ENCODE results near the gene FZD2. TPM values are rescaled to one million over a fixed set of nuclear protein-coding genes. Genes with fewer than 3 reads are reported as not detected.

The FZD2 gene
- total and polyA plus RNA-seq, 2 of the 8 experiments (the other 6 are each of a cell fraction or from before 2014, with no cell fraction given): 17.6 to 86.7 TPM

DNA sequence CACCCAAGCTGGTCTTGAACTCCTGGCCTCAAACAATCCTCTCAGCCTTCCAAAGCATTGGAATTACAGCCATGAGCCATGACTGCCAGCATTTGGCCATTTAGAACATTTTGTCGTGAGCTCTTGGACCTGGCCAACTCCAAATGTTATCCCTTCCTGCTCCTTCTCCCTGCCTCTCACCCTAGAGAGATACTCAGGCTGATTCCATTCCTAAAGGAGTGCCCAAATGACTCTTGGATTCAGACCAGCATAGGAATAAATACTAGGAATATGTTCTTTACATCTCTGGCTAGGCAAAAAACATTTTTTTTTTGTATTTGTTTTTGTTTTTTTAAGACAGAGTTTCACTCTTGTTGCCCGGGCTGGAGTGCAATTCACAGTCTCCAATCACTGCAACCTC is 15.5 kb downstream of the FZD2 start (continued):
- TF ChIP-seq BACH1 (IDR thresholded peaks at IDR 0.05; ENCODE audit: low read length) (no peak), GTF2F1 (IDR thresholded peaks at IDR 0.05; ENCODE audit: borderline replicate concordance, low read depth, low read length) (no peak), SP2 (IDR thresholded peaks at IDR 0.05; ENCODE audit: low read length) (no peak), EZH2 (IDR thresholded peaks at IDR 0.05; ENCODE audit: low read depth, low read length, severe bottlenecking) (no peak)

Measured in H1 (cell line).